HEK293 (cell line): Measurements from ENCODE around the gene SPRY4.

ENCODE experiments used
- HOXD13 ChIP-seq: sonication (generic); formaldehyde crosslinking; IDR thresholded peaks from 2 replicates; pipeline ENCODE4 v1.8.0; 2022; ENCODE audit warnings: missing genetic modification reagents, borderline replicate concordance
- KLF16 ChIP-seq: fragments of 450-650 bp; formaldehyde crosslinking; IDR thresholded peaks from 2 replicates; pipeline ENCODE4 v1.5.1; 2017; ENCODE audit warnings: missing biosample characterization, missing genetic modification characterization
- SP7 ChIP-seq: fragments of 450-650 bp; formaldehyde crosslinking; IDR thresholded peaks from 2 replicates; pipeline ENCODE4 v1.5.1; 2016; ENCODE audit warnings: missing biosample characterization, missing genetic modification characterization
- TF ChIP-seq, protein P1 (sequence below): fragments of 450-650 bp; formaldehyde crosslinking; IDR thresholded peaks from 2 replicates; pipeline ENCODE4 v1.5.1; 2016; ENCODE audit warnings: missing biosample characterization, missing genetic modification characterization

DNA sequence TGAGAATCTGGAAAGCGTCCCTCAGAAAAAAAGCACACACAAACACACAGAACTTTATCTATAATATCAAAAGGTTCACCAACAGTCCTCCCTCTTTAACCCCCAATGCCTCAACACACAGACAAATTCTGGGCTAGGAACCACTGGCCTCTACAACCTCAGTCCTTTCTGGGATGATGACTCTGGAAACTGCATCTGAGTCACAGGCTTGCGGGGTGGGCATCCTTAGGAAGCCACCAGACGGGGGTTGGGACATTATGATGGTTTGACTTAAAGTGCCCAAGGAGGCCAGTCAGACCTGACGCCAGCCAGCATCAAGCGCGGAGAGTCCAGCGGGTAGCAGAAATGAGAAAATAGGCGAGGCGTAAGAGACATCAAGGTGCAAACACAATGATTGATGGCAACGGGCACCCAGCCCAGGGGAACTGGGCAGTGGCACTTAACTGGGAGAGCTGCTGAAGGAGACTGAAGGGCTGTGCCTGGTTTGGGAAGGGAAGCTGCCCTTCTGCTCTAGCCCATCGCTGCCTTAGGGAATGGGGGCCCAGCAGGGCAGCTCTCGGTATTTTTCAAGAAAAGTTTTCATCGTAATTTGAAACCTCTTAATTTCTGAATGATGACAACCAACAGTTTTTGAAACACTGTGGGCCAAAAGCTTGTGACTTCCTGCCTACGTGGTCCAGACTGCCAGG, 20.7 kb downstream of the SPRY4 start:
- no peak for TF ChIP-seq SP7 (tag by site-specific recombination)
- no peak for TF ChIP-seq KLF16 (tag by site-specific recombination)
- no peak for TF ChIP-seq HOXD13 (CRISPR knock-in tag)
- TF ChIP-seq, protein P1, sequence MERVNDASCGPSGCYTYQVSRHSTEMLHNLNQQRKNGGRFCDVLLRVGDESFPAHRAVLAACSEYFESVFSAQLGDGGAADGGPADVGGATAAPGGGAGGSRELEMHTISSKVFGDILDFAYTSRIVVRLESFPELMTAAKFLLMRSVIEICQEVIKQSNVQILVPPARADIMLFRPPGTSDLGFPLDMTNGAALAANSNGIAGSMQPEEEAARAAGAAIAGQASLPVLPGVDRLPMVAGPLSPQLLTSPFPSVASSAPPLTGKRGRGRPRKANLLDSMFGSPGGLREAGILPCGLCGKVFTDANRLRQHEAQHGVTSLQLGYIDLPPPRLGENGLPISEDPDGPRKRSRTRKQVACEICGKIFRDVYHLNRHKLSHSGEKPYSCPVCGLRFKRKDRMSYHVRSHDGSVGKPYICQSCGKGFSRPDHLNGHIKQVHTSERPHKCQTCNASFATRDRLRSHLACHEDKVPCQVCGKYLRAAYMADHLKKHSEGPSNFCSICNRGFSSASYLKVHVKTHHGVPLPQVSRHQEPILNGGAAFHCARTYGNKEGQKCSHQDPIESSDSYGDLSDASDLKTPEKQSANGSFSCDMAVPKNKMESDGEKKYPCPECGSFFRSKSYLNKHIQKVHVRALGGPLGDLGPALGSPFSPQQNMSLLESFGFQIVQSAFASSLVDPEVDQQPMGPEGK: no peak
